HG03060 (cell line): ENCODE measurements around the gene ZC3H13.

Experiments used
- ATAC-seq: cut with Tn5 transposase; IDR thresholded peaks from one replicate; pipeline ENCODE4 v1.9.1; 2021; ENCODE audit warnings: low read depth, moderate number of reproducible peaks; ENCODE audit not compliant: unreplicated experiment

ZC3H13 gene

GRCh38 chr13:46062185-46062584 lies 9.6 kb upstream of the ZC3H13 start:
- no peak for ATAC-seq

GRCh38 chr13:46059405-46059804 lies 6.9 kb upstream of the ZC3H13 start:
- ATAC-seq, result no peak

DNA sequence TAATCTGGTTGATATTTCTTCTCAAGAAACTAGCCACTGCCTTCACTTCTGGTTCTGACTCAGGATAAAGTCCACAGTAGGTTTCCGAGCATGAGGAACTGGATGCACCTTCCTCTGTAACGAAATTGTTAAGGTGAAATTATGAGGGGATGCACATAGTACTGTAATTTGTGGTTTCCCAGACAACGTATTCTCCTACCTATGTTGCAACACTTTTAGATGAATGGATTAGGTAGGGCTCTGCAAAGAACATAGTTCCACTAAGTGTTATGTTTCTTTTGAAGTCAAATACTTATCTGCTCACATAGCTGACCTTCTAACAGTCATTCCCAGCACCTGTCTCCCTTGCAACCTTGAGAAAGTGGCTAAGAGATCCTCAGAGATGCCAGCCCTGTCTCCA lies 5.7 kb upstream of the ZC3H13 start:
- no peak for ATAC-seq

- ATAC-seq, result no peak
These were observed 4.9 kb upstream of the ZC3H13 start for GRCh38 chr13:46057256-46058015.

DNA sequence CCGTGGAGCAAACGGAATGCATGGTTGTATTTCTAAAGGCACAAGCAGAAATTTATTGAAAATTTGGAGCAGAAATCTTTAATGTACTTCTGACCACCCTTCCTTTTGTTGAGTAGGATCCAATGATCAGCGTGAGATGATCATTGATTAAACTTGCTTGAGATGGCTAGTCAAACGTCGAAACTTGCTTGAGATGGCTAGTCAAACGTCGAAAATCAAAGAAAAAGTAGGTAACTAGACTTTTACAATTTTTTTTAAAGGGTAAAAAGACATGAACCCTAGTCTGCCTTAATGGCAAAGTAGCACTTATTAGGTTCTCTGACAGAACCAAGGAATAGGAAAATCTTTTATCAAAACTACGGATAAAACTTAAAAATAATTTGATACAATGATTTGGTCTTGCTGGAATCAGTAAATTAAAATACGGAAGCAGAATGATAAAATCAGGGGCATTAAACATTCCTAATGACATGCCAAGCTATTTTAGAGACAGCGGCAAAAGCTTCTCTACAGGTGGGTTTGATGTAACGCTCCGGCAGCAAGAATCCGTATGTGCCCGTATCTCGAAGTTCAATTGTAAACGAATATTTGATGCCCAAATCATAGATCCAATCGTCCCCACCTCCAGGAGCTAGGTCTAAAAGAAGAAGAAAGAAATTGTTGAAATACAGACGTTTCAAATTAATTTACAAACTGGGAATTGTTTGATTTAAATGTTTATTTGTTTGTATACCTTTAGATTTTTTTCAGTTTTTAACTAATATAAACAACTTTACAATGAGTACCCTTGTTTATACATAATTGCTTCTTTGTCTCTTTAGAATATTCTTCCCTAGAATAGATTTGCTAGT lies 841 bp upstream of the ZC3H13 start:
- no peak for ATAC-seq

DNA sequence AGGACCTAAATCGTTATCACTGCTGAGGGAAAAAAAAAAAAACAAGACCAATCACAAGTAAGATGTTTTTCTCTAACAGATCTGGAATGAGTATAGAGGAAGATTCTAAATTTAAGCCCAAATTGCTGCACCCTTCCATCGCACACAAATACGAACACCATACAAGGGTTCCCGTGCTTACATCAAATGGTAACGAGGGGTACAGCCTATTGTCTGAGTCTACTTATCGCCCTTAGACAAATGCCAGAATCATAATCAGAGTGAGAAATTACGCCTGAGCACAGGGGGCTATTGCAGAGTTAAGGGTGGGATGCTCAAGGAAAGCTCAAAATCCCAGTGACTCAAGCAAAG lies 603 bp downstream of the ZC3H13 start:
- no peak for ATAC-seq

DNA sequence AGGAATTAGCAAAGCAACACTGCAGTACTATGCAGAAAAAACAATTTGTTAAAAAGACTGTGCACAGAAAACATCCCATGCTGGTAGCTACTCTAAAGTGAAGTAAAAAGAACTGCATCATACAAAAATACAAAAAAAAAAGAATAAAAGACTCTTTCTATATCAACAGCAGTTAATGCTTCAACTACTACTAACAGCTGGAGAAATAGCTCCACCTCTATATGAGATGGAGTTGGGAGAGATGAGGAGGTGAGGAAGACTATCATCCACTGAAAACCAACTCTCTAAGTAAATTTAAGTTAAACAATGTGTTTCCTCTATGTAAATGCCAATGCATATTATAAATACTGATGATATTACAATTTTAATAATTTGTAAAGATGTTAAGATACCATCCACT lies 1.8 kb downstream of the ZC3H13 start:
- ATAC-seq, result no peak

DNA sequence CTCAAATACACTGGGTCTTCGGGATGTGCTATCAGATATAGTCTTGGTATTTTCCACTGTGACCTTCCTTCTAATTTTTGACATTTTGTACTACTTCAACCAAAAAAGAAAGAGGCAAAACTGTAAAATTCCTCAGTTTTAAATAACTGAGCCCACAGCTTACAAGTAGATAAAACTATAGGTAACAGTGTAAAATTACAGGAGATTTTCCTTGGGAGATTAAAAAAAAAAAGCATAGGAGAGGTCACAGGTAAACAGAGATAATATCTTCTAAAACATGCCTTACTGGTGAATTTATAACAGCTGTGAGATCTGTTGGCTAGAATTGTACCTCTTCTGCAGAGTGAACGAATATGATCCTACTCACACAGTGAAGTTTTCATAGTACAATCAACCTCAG lies 7.1 kb downstream of the ZC3H13 start:
- ATAC-seq, result no peak

DNA sequence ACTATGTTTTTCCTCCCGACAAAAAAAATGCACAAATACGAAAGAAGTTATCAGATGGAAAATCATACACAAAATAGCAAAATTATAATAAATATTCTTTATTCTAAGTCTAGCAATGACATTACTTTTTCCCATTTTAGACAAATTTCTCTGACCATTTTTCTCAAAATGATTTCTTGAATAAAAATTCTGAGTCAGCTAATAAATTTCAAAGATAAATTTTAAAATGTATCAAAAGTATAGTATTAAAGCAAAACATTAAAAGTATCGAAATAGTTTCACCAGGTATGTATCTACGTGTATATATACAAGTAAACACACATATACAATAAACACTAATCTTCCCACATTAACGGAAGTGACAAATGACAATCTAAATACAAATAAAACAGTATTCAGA lies 8.9 kb downstream of the ZC3H13 start:
- no peak for ATAC-seq

GRCh38 chr13:46041419-46041839 lies 11.1 kb downstream of the ZC3H13 start:
- ATAC-seq, result no peak

- ATAC-seq, result no peak
These were observed 11.8 kb downstream of the ZC3H13 start for GRCh38 chr13:46040763-46041162.

DNA sequence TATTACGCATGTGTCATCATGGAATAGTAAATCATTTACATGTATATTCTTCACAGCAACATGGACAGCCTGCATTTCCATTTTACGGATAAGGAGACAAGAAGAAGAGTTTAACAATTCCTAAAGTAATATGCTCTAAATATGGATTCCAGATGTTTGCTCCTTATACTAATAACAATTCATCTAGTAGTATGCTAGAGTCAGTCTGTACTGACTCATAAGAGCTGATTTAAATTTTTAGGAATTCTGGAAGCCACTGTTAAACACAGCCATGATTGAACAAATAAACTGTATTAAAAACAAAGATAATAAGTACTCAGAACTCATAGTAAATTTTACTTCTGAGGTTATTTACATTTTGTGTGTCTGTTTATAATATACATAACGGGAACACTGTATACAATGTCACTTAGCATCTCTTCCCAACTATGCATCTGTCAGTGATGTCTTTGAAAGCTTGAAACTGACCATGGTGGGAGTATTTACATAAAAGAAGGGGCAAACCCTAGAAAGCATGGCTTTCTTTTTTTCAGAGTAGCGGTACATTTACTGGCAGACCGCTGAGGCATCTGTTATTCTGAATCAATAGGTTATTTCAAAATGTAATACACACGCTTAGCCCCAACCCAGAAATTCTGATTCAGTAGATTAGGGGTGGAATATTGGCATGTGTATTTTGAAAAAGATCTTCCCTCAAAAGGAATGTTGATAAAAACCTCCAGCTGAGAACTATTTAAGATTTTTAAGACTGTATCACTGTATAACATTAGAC lies 12.9 kb downstream of the ZC3H13 start:
- ATAC-seq, result no peak

GRCh38 chr13:46038296-46038695 lies 14.2 kb downstream of the ZC3H13 start:
- ATAC-seq, result no peak

DNA sequence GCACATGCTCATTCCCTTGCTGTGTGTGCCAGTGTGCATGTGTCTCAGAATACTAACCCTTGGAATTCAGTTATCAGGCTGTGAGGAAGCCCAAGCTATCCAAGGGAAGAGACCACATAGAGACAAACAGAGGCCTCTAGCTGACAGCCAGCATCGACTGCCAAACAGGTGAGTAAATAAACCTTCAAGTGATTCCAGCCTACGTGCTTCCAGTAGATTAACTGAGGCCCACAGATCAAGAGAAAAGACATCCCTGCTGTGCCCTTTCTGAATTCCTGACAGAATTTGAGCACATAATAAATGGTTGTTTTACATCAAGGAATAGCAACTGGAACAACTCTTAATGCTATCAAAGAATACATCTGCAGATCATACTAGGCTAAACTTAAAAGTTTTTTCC lies 17.5 kb downstream of the ZC3H13 start:
- no peak for ATAC-seq

DNA sequence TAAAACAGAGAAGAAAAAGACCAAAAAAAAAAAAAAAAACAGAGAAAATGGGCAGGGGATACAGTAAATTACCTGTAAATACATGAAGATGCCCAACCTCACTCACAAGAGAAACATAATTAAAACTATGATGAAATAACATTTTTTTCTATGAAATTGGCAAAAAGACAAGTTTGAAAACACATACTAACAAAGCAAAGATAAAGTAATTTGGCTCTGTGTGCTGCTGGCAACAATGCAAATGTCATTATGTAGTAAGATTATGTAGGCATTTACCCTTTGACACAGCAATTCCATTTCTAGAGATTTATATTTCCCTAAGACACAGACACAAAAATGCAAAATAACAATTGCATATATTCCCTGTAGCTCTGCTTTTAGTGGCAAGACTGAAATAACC lies 20.2 kb downstream of the ZC3H13 start:
- no peak for ATAC-seq

DNA sequence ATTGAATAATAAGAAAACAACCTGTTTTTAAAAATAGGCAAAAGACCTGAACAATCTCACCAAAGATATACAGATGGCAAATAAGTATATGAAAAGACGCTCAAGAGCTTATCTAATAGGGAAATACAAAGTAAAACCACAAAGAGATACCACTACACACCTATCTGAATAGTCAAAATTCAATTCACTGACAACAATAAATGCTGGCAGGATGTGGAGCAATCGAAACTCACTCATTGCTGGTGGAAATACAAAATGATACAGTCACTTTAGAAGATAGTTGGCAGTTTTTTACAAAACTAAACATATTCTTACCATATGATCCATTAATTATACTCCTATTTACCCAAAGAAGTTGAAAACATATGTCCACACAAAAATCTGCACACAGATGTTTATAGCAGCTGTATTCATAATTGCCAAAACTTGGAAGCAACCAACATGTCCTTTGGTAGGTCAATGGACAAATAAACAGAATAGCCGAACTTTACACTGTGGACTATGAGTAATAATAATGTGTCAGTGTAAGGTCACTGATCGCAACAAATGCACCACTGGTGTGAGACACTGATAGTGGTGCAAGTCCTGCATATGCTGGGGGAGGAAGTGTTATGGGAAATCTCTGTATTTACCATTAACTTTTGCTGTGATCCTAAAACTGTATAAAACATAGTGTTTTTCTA lies 20.8 kb downstream of the ZC3H13 start:
- no peak for ATAC-seq

DNA sequence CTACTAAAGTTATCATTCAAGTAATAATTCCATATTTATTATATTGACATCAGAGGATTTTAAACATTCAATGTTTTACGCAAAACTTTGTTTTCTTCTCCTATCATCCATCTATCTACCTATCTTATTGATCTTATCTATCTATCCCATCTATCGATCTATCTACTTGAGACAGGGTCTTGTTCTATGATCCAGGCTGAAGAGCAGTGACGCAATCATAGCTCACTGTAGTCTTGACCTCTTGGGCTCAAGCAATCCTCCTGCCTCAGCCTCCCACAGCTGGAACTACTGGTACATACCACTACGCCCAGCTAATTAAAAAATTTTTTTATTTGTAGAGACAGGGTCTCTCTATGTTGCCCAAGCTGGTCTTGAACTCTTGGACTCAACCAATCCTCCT lies 27.4 kb downstream of the ZC3H13 start:
- no peak for ATAC-seq

DNA sequence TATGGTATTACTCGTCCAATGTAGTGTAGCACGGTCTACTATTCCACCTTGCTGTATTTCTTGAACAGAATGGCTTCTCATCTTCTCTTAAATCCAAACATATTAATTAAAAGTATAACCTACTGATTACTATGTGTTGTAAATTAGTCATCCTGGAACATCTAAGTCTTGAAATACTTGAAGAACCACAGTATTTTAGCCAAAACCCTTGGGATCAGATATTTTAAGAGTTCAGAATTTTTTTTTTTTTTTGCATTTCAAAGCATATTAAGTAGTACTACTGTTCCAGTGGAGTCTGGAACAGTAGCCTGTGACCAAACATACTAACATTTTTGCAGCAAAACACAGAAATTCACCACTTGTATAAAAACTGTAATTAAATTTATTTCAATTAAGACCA lies 30.1 kb downstream of the ZC3H13 start:
- ATAC-seq, result no peak

GRCh38 chr13:46016216-46016615 lies 36.3 kb downstream of the ZC3H13 start:
- no peak for ATAC-seq

DNA sequence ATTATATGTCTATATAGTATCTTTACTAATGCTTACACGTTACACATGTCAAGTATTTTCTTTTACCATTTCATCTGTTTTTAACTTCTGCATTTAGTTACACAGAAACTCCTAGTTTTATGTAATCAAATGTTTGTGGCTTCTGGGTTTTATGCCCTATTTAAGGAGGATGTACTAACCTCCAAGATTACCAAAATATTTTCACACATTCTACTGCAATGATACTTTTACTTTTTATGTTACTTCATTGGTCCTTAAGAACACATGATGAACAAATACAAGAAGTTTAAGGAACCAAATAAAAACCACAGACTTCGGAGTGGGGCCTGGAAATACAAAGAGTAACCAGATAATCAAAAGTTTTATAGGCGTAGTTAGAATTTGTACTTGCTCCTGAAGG lies 37.2 kb downstream of the ZC3H13 start:
- ATAC-seq, result no peak

GRCh38 chr13:46012404-46012803 lies 40.1 kb downstream of the ZC3H13 start:
- no peak for ATAC-seq
